ENCODE data around the gene RPL26. TPM values are rescaled to one million over a fixed set of nuclear protein-coding genes. Genes with fewer than 3 reads are reported as not detected.
"Not testable (repeated sequence)": the region's sequence is repeated elsewhere in the genome, so short reads cannot be mapped to it uniquely, and the experiment has no call there.

Gene RPL26
- total RNA-seq, 6 donors from 2014 or later, result 736 to 1,938 (median 1,066) TPM

DNA sequence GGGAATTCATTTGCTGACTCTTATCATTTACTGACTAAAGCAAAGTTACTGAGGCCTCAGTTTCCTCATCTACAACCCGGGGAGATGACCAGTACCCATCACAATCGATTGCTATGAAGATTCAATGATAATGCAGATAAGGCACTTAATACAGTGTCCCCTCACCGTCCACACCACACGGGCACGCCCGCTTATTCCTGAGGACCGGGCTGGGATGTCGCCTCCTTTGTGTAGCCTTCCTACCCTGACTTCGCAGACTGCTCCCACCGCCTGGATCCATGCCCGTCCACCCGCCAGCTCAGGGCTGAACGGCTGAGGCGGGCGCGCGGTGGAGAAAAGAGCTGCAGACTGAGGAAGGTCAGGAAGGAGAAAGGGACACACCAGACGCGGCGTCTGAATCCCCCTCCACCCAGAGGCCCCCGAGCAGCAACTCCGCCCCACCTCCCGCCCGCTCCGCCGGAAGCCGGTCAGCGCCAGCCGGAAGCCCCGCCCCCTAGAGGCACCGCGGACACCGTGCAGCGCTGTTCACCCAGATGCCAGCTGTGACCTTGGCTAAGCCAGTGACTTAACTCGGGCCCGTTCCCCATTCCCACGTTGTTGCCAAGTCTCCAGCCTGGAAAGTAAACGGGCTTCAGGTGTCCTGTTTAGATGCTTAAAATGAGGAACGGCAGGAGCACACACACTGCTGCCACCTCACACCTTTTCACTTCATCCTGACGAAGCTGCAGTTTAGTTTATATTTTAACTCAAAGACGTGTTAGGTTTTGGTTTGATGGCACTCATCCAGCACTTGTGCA lies 6.5 kb downstream of the RPL26 start, which contains the start of gene KRABD2:
Gene KRABD2, minus strand, starts transcription at position 434 of the 797 bp plus-strand sequence.
- Histone ChIP-seq H3K27ac (peak within 1 kb of the TSS; percentile 81 to 93 (median 88)), H3K4me1 (peaks cover 34 to 37% (median 35%) of the 10 kb centered on the region in 4 donors), H3K27me3 (no peaks in the 10 kb centered on the region), H3K4me3 (peak within 1 kb of the TSS; percentile 23 to 88 (median 82)), H3K36me3 (peaks cover 27 to 47% (median 46%) of the 10 kb centered on the region in 4 donors), H3K9me3 (no peaks in the 10 kb centered on the region)
- TF ChIP-seq POLR2A (IDR thresholded peaks at IDR 0.05), result peak in 2 of 4 donors; percentile 47 to 80
- TF ChIP-seq POLR2AphosphoS5 (IDR thresholded peaks at IDR 0.05), result peak; percentile 75 to 81
- TF ChIP-seq CTCF (IDR thresholded peaks at IDR 0.05), result peak in 5 of 6 experiments; percentile 58 to 83 (median 70)
- no peak for TF ChIP-seq EP300 (IDR thresholded peaks at IDR 0.05)
- 1% methylated on average over 29 to 40 of the region's 41 CpGs for WGBS, 2 donors
- peak; percentile 98 to 99 for ATAC-seq (ENCODE audit: low FRiP score in 2 of 2)
- DNase-seq, result peak; percentile 89 to 97

DNA sequence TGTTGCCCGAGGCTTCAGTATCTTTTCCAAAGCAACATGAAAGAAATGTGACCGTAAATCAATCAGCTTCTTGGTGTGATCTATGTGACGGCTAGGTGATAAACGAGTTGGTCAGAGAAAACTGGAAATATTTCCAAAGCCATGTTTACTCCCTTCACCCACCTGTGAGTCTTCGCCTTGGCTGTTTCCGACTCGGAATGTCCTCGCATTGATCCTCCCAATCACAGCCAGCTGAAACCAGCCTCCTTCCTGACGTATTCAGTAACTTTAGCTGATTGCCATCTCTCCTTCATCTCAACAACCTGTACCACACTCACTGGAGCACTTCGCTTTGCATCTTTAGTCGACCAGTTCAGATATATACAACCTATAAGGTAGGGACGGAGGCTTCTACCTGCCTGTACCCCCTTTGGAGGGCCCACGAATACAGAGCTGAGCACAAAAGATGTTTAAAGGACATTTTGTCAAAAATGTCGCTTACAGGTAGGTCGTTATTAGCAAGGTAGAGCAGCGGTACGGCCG lies 7.2 kb downstream of the RPL26 start:
- H3K4me1 ChIP-seq, result peaks cover 27 to 31% (median 28%) of the 10 kb centered on the region in 4 donors
- H3K27ac ChIP-seq, result peak overlapping the region; percentile 81 to 93 (median 88)
- H3K36me3 ChIP-seq, result peaks cover 24 to 44% (median 40%) of the 10 kb centered on the region in 4 donors
- DNase-seq, result no peak
- H3K4me3 ChIP-seq, result peak overlapping the region; percentile 23 to 88 (median 82)
- no peaks in the 10 kb centered on the region for H3K27me3 ChIP-seq
- no peaks in the 10 kb centered on the region for H3K9me3 ChIP-seq
- WGBS, 2 donors, result 19 to 26% methylated on average over 18 of the region's 18 CpGs
- TF ChIP-seq CTCF (IDR thresholded peaks at IDR 0.05) (no peak), POLR2A (IDR thresholded peaks at IDR 0.05) (no peak), POLR2AphosphoS5 (IDR thresholded peaks at IDR 0.05) (no peak), EP300 (IDR thresholded peaks at IDR 0.05) (no peak)
- peak; percentile 6 to 58 for ATAC-seq (ENCODE audit: low FRiP score in 2 of 2)

DNA sequence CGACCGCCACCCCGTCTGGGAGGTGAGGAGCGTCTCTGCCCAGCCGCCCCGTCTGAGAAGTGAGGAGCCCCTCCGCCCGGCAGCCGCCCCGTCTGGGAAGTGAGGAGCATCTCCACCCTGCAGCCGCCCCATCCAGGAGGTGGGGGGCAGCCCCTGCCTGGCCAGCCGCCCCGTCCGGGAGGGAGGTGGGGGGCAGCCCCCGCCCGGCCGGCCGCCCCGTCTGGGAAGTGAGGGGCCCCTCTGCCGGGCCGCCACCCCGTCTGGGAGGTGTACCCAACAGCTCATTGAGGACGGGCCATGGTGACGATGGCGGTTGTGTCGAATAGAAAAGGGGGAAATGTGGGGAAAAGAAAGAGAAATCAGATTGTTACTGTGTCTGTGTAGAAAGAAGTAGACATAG lies 9.1 kb downstream of the RPL26 start:
- not testable (repeated sequence) for H3K27me3 ChIP-seq; H3K4me3 ChIP-seq; ATAC-seq (ENCODE audit: low FRiP score in 2 of 2); H3K9me3 ChIP-seq; H3K27ac ChIP-seq
- Histone ChIP-seq H3K4me1 (peaks cover 17 to 21% (median 19%) of the 10 kb centered on the region in 4 donors), H3K36me3 (peaks cover 10 to 40% (median 27%) of the 10 kb centered on the region in 4 donors)
- WGBS, 2 donors, result 95% methylated on average over 20 to 26 of the region's 26 CpGs
- peak in 1 of 2 donors; percentile 78 for DNase-seq

DNA sequence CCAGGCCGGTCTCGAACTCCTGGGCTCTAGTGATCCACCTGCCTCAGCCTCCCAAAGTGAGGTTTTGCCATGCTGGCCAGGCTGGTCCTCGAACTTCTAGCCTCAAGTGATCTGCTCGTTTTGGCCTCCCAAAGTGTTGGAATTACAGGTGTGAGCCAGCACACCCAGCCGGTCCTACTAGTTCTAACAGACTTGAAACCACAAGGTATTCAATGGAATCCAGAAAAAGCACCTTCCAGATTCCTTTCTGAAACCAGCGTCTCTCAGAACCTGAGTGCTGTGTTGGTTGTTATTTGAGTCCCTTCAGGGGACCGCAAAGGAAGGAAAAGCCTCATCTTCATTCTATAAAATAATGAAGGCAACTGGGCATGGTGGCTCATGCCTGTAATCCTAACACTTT lies 10.6 kb downstream of the RPL26 start:
- no peak for TF ChIP-seq EP300 (IDR thresholded peaks at IDR 0.05)
- TF ChIP-seq CTCF (IDR thresholded peaks at IDR 0.05), result no peak
- no peak for TF ChIP-seq POLR2AphosphoS5 (IDR thresholded peaks at IDR 0.05)
- TF ChIP-seq POLR2A (IDR thresholded peaks at IDR 0.05), result no peak
- no peaks in the 10 kb centered on the region for H3K27me3 ChIP-seq
- ATAC-seq (ENCODE audit: low FRiP score in 2 of 2) (no peak), DNase-seq (no peak)
- no peaks in the 10 kb centered on the region for H3K9me3 ChIP-seq
- 81 to 87% methylated on average over 7 of the region's 7 CpGs for WGBS, 2 donors
- H3K27ac ChIP-seq, result no peak overlapping the region
- no peak overlapping the region for H3K4me3 ChIP-seq
- H3K36me3 ChIP-seq, result peaks cover 4 to 34% (median 15%) of the 10 kb centered on the region in 4 donors
- peaks cover 15 to 21% (median 19%) of the 10 kb centered on the region in 4 donors for H3K4me1 ChIP-seq

DNA sequence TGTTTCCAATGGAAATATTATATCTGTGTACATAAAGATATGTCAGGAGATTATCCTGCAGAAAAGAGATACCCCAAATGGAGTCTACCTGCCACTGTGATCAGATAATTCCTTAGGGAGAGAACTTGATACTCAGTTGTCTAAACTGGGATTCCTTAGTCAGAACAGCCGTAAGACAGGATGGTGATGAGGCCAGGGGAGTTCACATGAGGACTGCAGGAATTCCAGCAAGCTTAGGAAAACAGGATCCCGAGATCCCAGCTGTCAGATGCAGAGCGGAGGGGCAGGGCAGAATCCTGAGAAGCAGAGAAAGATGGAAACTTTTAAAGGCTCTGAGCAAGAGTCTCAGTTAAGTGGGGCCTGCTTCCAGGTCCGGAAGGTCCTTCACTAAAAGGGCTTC lies 11.2 kb downstream of the RPL26 start:
- Histone ChIP-seq H3K27ac (no peak overlapping the region), H3K4me3 (no peak overlapping the region), H3K36me3 (peaks cover 4 to 28% (median 9%) of the 10 kb centered on the region in 4 donors), H3K27me3 (no peaks in the 10 kb centered on the region), H3K4me1 (peaks cover 11 to 16% (median 15%) of the 10 kb centered on the region in 4 donors), H3K9me3 (no peaks in the 10 kb centered on the region)
- no peak for ATAC-seq (ENCODE audit: low FRiP score in 2 of 2)
- no peak for DNase-seq
- WGBS, 2 donors, result 62 to 80% methylated on average over 4 of the region's 4 CpGs
- no peak for TF ChIP-seq POLR2AphosphoS5 (IDR thresholded peaks at IDR 0.05)
- no peak for TF ChIP-seq CTCF (IDR thresholded peaks at IDR 0.05)
- TF ChIP-seq POLR2A (IDR thresholded peaks at IDR 0.05), result no peak
- no peak for TF ChIP-seq EP300 (IDR thresholded peaks at IDR 0.05)
